ENCODE measurements around the gene PLCG1. TPM values are rescaled to one million over a fixed set of nuclear protein-coding genes. Genes with fewer than 3 reads are reported as not detected.

PLCG1 gene
- total RNA-seq (2011; cell fraction: chromatin; rRNA removed; ENCODE audit: low replicate concordance) = 213 and 380 TPM in 2 replicates
- 184 and 191 TPM in 2 replicates for total RNA-seq (2011; cell fraction: nucleolus; rRNA removed)
- total RNA-seq (2011; cell fraction: nucleoplasm; rRNA removed) = 147 and 176 TPM in 2 replicates
- total RNA-seq (2014; rRNA removed) (34.8 and 38.7 TPM in 2 replicates), total RNA-seq (2014; rRNA removed; fragmentation: Illumina TruSeq; extraction: Trizol) (15.2 and 23.7 TPM in 2 replicates), total RNA-seq (2015; rRNA removed; fragmentation: Illumina TruSeq; extraction: Trizol) (32.5 and 33.3 TPM in 2 replicates), total RNA-seq (2021) (48.2 and 67.0 TPM in 2 replicates), polyA plus RNA-seq (2011; rRNA removed) (34.9 and 50.1 TPM in 2 replicates), polyA plus RNA-seq (2014; fragmentation: Illumina TruSeq; extraction: Trizol) (44.1 and 44.6 TPM in 2 replicates), polyA plus RNA-seq (2014; fragmentation: Nextera tagmentation; extraction: Ambion mirVana) (1 to 10 TPM; 1.7 to 2.2 TPM), polyA plus RNA-seq (2014; rRNA removed) (41.4 and 52.9 TPM in 2 replicates), polyA minus RNA-seq (2011; rRNA and poly(A)+ RNA removed) (32.4 and 38.5 TPM in 2 replicates), Bru-seq, nascent RNA (percentile 78 among the genes with signal in this experiment), BruChase-seq, experiment 1, labeled RNA remaining after a 2-hour chase (percentile 67 among the genes with signal in this experiment), BruChase-seq, experiment 2, labeled RNA remaining after a 6-hour chase (percentile 77 among the genes with signal in this experiment)
- polyA plus RNA-seq (2011; cell fraction: cytosol; rRNA removed) = 29.1 and 35.8 TPM in 2 replicates
- polyA plus RNA-seq (2011; cell fraction: nucleus; rRNA removed) = 231 and 271 TPM in 2 replicates
- polyA plus RNA-seq (2012) = 31.2 and 36.7 TPM in 2 replicates
- 38.3 and 50.8 TPM in 2 replicates for polyA minus RNA-seq (2011; cell fraction: cytosol; rRNA and poly(A)+ RNA removed)
- polyA minus RNA-seq (2011; cell fraction: nucleus; rRNA and poly(A)+ RNA removed) = 61.9 and 82.2 TPM in 2 replicates
- long read RNA-seq, experiment 1, full-length matches to known transcripts = 1 of 16 reads
- long read RNA-seq, experiment 1, partial matches to known transcripts = 11 of 16 reads
- long read RNA-seq, experiment 1, other reads (novel, unspliced or antisense) = 4 of 16 reads
- long read RNA-seq, experiment 2, full-length matches to known transcripts = 4 of 34 reads
- long read RNA-seq, experiment 2, partial matches to known transcripts = 17 of 34 reads
- long read RNA-seq, experiment 2, other reads (novel, unspliced or antisense) = 13 of 34 reads
- long read RNA-seq, experiment 3, partial matches to known transcripts = 2 of 2 reads
- long read RNA-seq, experiment 3, other reads (novel, unspliced or antisense) = 0 of 2 reads

GRCh38 chr20:41136680-41137613 lies at the start of gene PLCG1:
Gene PLCG1, plus strand, starts transcription at chr20:41137543. Its CDS starts 99 bp downstream, at chr20:41137642.
- H3K4me1 ChIP-seq (replicated peaks in 1 of 2; ENCODE audit: control insufficient read depth in 2 of 2, insufficient read depth in 2 of 2, low read length in 2 of 2) = peaks cover 33 to 47% of the 10 kb centered on the region in 2 experiments; a peak in 4 of 5 replicates
- ChIA-PET POLR2A (interaction anchor here (0.6 to 1.8 kb wide), 5 partner anchors 12 to 313 kb away, joined by 3 to 6 read pairs (median 4); no protein-coding TSS in a partner anchor), CTCF (ENCODE audit: low intra/inter-chr PET ratio) (interaction anchor here (0.6 kb wide), 1 partner anchor 203 kb away, joined by 3 read pairs; the partner anchor contains the start of gene LPIN3)
- FAIRE-seq (no peak), DNase-seq (ENCODE audit: extremely low read depth in 1 of 4, low spot score in 3 of 4) (peak; percentile 91 to 98 (median 98)), ATAC-seq (peak; percentile 86)
- H3K4me3 ChIP-seq = peak within 1 kb of the TSS; percentile 74
- BruUV-seq (replicated peaks) = no TSS peak
- peaks cover 44% of the 10 kb centered on the region for H3K79me2 ChIP-seq (ENCODE audit: control insufficient read depth, insufficient read depth, low read length)
- intact Hi-C loops (cut with micrococcal nuclease) (loop anchor here (1.0 kb wide), 1 partner anchor 203 kb away; the partner anchor contains the start of gene LPIN3), in situ Hi-C loops (cut with MboI) (no loop called here)
- peak within 1 kb of the TSS; percentile 75 to 94 for H3K9ac ChIP-seq (ENCODE audit: insufficient read depth in 1 of 2, low read depth in 2 of 2, low read length in 2 of 2)
- H3K27ac ChIP-seq (ENCODE audit: extremely low read depth, low read depth, low read length) = peak within 1 kb of the TSS; percentile 86
- H2AFZ ChIP-seq (ENCODE audit: low read depth, low read length) = peak within 1 kb of the TSS; percentile 99
- H4K20me1 ChIP-seq (replicated peaks; ENCODE audit: control insufficient read depth, insufficient read depth, low read length) = peaks cover 4% of the 10 kb centered on the region
- peak within 1 kb of the TSS; percentile 81 for H3K4me2 ChIP-seq (ENCODE audit: insufficient read depth, low read length)
- no peaks in the 10 kb centered on the region for H3K9me3 ChIP-seq (replicated peaks; ENCODE audit: control insufficient read depth, insufficient read depth, low read depth, low read length)
- 3% methylated on average over 51 of the region's 121 CpGs for WGBS (ENCODE audit: insufficient coverage, low coverage, missing lambda C conversion rate)
- peaks cover 7% of the 10 kb centered on the region; the same call in 1 of the 3 replicates for H3K36me3 ChIP-seq (ENCODE audit: control insufficient read depth, insufficient read depth, low read length)
- H3K27me3 ChIP-seq (ENCODE audit: control insufficient read depth in 2 of 2, insufficient read depth in 2 of 2, low read length in 2 of 2) = no peaks in the 10 kb centered on the region
- no peaks in the 10 kb centered on the region for H3K9me1 ChIP-seq (ENCODE audit: control insufficient read depth, insufficient read depth, low read length)
- TF ChIP-seq CCNT2 (IDR thresholded peaks at IDR 0.05; ENCODE audit: borderline replicate concordance, extremely low read depth, insufficient read length, low read depth, low read length) (peak; percentile 67), KAT7 (CRISPR knock-in tag; IDR thresholded peaks at IDR 0.05; ENCODE audit: borderline replicate concordance) (0 out of 2 replicates have a peak, but pooled peaks have one; percentile 15), C11orf30 (IDR thresholded peaks at IDR 0.05; ENCODE audit: low read depth) (no peak), ZBTB11 (CRISPR knock-in tag; IDR thresholded peaks at IDR 0.05) (peak in 1 of 3 experiments; percentile 75; a peak in 2 of 6 replicates), KDM5B (IDR thresholded peaks at IDR 0.05; ENCODE audit: insufficient replicate concordance, low read depth, low read length) (peak; percentile 85)
- TF ChIP-seq, protein P1, sequence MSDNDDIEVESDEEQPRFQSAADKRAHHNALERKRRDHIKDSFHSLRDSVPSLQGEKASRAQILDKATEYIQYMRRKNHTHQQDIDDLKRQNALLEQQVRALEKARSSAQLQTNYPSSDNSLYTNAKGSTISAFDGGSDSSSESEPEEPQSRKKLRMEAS (CRISPR knock-in tag; IDR thresholded peaks at IDR 0.05) = peak; percentile 63; the same call in 1 of the 2 replicates
